ENCODE measurements around the gene SLX9. TPM values are rescaled to one million over a fixed set of nuclear protein-coding genes. Genes with fewer than 3 reads are reported as not detected.
A peak's percentile ranks its signal among the peaks of the same experiment; 100 is the strongest.
"Not testable (repeated sequence)": the region's sequence is repeated elsewhere in the genome, so short reads cannot be mapped to it uniquely, and the experiment has no call there.

SLX9 gene
- polyA plus RNA-seq, 6 donors from 2014 or later: 7.8 to 14.2 (median 12.3) TPM

DNA sequence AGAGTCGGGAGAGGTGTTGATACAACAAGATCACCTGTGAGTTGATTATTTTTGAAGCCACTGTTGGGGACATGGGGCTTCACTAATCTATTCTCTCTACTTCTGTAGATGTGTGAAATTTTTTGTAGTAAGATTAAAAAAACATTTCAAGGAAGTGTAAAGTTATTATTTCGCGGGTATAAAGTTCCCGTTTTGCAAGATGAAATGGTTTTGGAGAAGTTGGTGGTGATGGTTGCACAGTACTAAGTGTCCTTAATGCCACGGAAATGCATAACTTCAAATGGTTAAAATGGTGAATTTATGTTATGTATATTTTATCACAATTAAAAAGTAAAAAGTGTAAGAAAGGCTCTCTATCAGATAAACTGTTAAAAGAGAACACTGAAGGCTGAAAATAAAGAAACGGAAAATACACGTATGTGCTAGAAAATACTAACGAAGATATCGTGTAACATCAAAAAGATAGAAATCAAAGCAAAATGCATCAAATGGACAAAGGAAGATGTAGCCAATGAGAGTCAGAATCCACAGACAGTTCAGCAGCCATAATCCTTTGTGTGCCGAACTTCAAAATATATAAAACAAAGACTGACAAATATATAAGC is 16.2 kb upstream of the SLX9 start:
- peak overlapping the region; percentile 39 to 97 (median 80) for H3K4me3 Mint-ChIP-seq
- H3K4me1 Mint-ChIP-seq: peaks cover 72 to 93% (median 83%) of the 10 kb centered on the region in 3 donors
- H3K36me3 Mint-ChIP-seq: peaks cover 0 to 16% of the 10 kb centered on the region in 2 donors
- H3K27me3 Mint-ChIP-seq: no peaks in the 10 kb centered on the region
- DNase-seq (peak; percentile 34), ATAC-seq (ENCODE audit: low read depth in 2 of 2) (no peak)
- peaks cover 0 to 2% (median 0%) of the 10 kb centered on the region in 7 donors for H3K9me3 Mint-ChIP-seq
- H3K27ac Mint-ChIP-seq: peak overlapping the region in 4 of 6 donors; percentile 44 to 98 (median 59)

DNA sequence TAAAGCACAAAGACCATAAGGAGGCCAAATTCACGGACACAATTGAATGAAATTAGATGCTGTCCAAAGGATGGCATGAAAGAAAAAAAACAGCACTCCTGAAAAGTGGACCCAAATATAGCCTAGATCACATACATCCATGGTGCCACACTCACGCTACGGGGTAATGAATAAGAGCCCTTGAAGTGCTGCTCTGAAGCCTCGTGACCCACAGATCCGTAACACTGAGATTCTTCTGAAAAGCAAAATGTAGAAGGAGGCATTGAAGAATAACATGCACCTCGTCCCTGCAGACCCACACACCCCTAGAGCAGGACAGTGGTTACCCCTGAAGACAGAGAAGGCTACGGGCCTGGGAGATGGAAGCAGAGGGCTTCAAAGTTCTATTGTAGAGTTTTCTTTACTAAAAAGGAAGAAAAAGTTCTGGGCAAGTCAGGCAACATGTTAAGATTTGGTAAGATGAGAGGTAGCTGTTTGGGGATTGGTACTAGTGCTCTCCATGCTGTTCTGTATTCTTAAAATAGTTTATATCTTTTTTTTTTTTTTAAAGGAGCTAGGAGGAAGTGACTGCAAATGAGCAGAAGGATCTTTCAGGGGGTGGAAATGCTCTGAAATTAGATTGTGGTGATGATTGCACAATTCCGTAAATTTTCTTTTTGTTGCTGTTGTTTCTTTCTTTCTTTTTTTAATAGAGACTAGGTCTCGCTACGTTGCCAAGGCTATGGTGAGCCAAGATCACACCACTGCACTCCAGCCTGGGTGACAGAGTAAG is 15.0 kb upstream of the SLX9 start:
- Mint-ChIP-seq H3K4me3 (peak overlapping the region; percentile 78 to 97 (median 81)), H3K4me1 (peaks cover 80 to 94% (median 87%) of the 10 kb centered on the region in 3 donors), H3K9me3 (peaks cover 0 to 3% (median 2%) of the 10 kb centered on the region in 7 donors), H3K27ac (peak overlapping the region; percentile 83 to 98 (median 96)), H3K36me3 (peaks cover 0 to 15% of the 10 kb centered on the region in 2 donors), H3K27me3 (no peaks in the 10 kb centered on the region)
- ATAC-seq (ENCODE audit: low read depth in 2 of 2): peak; percentile 23 to 42
- DNase-seq: peak; percentile 48

- Mint-ChIP-seq H3K27me3 (no peaks in the 10 kb centered on the region), H3K9me3 (peaks cover 0 to 3% (median 0%) of the 10 kb centered on the region in 7 donors), H3K36me3 (peaks cover 0 to 10% of the 10 kb centered on the region in 2 donors), H3K27ac (peak overlapping the region; percentile 83 to 98 (median 96)), H3K4me3 (peak overlapping the region; percentile 78 to 97 (median 81)), H3K4me1 (peaks cover 79 to 94% (median 93%) of the 10 kb centered on the region in 3 donors)
- DNase-seq (no peak), ATAC-seq (ENCODE audit: low read depth in 2 of 2) (no peak)
These were observed 14.5 kb upstream of the SLX9 start for GRCh38 chr21:44925378-44925755.

DNA sequence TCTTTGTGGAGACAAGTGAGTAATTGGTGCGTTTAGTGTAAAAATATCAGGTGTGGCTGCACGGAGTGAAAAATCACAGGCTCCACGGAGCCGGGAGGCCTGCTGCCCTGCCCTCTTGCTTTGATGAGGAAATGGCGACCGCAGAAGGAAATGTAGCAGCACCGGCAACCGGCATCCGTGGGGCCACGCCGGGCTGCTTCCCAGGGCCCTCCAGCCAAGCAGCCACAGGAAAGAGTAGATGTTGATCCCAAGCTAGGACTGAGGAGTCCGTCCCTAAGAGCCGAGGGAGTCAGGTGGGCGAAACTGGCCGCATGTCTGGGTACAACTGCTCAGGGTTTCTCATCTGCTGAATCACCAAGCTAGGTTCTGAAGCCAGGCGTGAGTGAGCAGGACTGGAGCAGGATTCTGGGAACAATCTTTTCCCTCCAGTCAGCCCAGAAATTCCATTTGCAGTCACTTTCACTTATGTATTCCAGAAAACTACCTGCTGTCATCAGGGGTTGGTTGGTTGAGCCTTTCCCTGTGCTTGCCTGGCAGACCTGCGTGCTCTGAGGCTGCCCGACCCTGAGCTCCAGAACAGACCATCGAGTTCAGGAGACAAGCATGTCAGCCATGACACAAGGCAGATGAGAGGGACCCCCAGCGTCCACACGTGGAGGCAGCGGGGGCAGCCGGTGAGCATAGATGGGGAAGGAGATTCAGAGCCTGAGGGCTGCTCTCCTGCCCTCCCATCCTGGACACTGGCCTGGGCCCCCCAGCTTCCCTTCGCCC is 13.3 kb upstream of the SLX9 start:
- Mint-ChIP-seq H3K4me3 (peak overlapping the region; percentile 81 to 97 (median 90)), H3K27ac (peak overlapping the region; percentile 74 to 96 (median 88)), H3K9me3 (peaks cover 0 to 3% (median 0%) of the 10 kb centered on the region in 7 donors), H3K36me3 (no peaks in the 10 kb centered on the region), H3K4me1 (peaks cover 76 to 95% (median 95%) of the 10 kb centered on the region in 3 donors), H3K27me3 (no peaks in the 10 kb centered on the region)
- DNase-seq (peak; percentile 46), ATAC-seq (ENCODE audit: low read depth in 2 of 2) (no peak)

- H3K27ac Mint-ChIP-seq: peak overlapping the region in 5 of 6 donors; percentile 68 to 96 (median 85)
- H3K9me3 Mint-ChIP-seq: peaks cover 0 to 3% (median 0%) of the 10 kb centered on the region in 7 donors
- no peak for ATAC-seq (ENCODE audit: low read depth in 2 of 2)
- H3K36me3 Mint-ChIP-seq: no peaks in the 10 kb centered on the region
- H3K4me3 Mint-ChIP-seq: peak overlapping the region; percentile 81 to 97 (median 90)
- H3K4me1 Mint-ChIP-seq: peaks cover 75 to 88% (median 87%) of the 10 kb centered on the region in 3 donors
- DNase-seq: no peak
- H3K27me3 Mint-ChIP-seq: no peaks in the 10 kb centered on the region
These were observed 12.6 kb upstream of the SLX9 start for GRCh38 chr21:44927259-44927586.

GRCh38 chr21:44927587-44928461 is 12.0 kb upstream of the SLX9 start:
- Mint-ChIP-seq H3K4me3 (peak overlapping the region; percentile 81 to 97 (median 90)), H3K9me3 (peaks cover 0 to 3% (median 0%) of the 10 kb centered on the region in 7 donors), H3K27ac (peak overlapping the region; percentile 63 to 96 (median 78)), H3K27me3 (no peaks in the 10 kb centered on the region), H3K36me3 (no peaks in the 10 kb centered on the region), H3K4me1 (peaks cover 74 to 83% (median 82%) of the 10 kb centered on the region in 3 donors)
- ATAC-seq (ENCODE audit: low read depth in 2 of 2): peak; percentile 32 to 46
- DNase-seq: peak; percentile 69

DNA sequence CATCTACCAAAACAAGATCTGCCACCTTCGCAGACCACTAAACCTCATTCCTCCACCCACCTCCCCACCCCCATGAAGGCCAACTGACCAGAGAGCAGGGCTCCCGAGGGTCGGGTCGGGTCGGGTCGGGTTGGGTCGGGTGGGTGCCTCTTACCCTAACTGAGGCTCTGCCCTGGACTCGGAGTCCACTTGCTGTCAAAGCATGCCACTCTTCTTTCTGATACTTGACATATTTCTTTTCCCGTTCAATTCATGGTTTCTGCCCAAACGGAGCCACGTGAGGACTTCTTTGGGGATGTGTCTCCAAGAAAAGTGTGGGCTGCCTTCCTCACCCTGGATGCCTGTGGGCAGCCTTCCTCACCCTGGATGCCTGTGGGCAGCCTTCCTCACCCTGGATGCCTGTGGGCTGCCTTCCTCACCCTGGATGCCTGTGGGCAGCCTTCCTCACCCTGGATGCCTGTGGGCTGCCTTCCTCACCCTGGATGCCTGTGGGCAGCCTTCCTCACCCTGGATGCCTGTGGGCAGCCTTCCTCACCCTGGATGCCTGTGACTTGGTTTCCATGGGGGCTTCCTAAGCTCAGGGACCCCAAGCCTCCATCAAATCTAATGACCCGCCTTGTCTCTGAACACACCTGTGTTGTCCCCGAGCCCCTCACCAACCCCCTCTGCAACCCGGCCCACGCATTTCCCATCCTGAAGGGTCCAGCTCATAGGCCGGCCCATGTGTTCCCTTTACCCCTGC is 11.2 kb upstream of the SLX9 start:
- not testable (repeated sequence) for H3K27me3 Mint-ChIP-seq; ATAC-seq (ENCODE audit: low read depth in 2 of 2); H3K36me3 Mint-ChIP-seq; DNase-seq; H3K9me3 Mint-ChIP-seq
- peak overlapping the region; percentile 81 to 97 (median 94) for H3K4me3 Mint-ChIP-seq
- H3K27ac Mint-ChIP-seq: peak overlapping the region; percentile 49 to 97 (median 81)
- H3K4me1 Mint-ChIP-seq: peaks cover 75 to 85% (median 78%) of the 10 kb centered on the region in 3 donors

- peak overlapping the region; percentile 70 to 97 (median 94) for H3K4me3 Mint-ChIP-seq
- H3K27ac Mint-ChIP-seq: peak overlapping the region in 5 of 6 donors; percentile 79 to 97 (median 83)
- no peak for DNase-seq
- H3K27me3 Mint-ChIP-seq: no peaks in the 10 kb centered on the region
- H3K36me3 Mint-ChIP-seq: no peaks in the 10 kb centered on the region
- peaks cover 0 to 3% (median 0%) of the 10 kb centered on the region in 7 donors for H3K9me3 Mint-ChIP-seq
- peaks cover 68 to 81% (median 72%) of the 10 kb centered on the region in 3 donors for H3K4me1 Mint-ChIP-seq
- no peak for ATAC-seq (ENCODE audit: low read depth in 2 of 2)
These were observed 10.5 kb upstream of the SLX9 start for GRCh38 chr21:44929242-44929798.

GRCh38 chr21:44929799-44930542 is 9.9 kb upstream of the SLX9 start:
- Mint-ChIP-seq H3K4me3 (peak overlapping the region; percentile 78 to 98 (median 97)), H3K36me3 (no peaks in the 10 kb centered on the region), H3K4me1 (peaks cover 62 to 80% (median 65%) of the 10 kb centered on the region in 3 donors), H3K9me3 (peaks cover 0 to 3% (median 0%) of the 10 kb centered on the region in 7 donors), H3K27me3 (no peaks in the 10 kb centered on the region), H3K27ac (peak overlapping the region; percentile 79 to 97 (median 95))
- no peak for ATAC-seq (ENCODE audit: low read depth in 2 of 2)
- no peak for DNase-seq

DNA sequence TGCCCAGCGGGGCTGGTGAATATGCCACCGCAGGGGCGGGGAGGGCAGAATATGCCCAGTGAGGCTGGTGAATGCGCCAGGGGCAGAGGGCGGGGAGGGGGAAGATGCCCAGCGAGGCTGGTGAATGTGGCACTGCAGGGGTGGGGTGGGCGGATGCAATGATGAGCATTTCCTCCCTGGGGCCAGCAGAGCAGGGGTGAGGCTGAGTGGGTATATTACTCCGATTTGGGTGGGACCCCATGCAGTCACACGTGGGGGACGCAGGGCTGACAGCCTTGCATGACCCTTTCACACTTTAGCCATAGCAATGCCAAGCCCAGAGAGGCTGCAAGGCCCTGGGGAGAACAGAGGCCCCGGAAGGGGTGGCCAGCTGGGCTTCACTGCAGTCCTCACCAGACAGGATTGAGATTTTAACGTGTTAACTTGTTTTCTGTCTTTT is 9.3 kb upstream of the SLX9 start:
- ATAC-seq (ENCODE audit: low read depth in 2 of 2): peak; percentile 29 to 36
- Mint-ChIP-seq H3K36me3 (no peaks in the 10 kb centered on the region), H3K4me1 (peaks cover 58 to 74% (median 59%) of the 10 kb centered on the region in 3 donors)

DNA sequence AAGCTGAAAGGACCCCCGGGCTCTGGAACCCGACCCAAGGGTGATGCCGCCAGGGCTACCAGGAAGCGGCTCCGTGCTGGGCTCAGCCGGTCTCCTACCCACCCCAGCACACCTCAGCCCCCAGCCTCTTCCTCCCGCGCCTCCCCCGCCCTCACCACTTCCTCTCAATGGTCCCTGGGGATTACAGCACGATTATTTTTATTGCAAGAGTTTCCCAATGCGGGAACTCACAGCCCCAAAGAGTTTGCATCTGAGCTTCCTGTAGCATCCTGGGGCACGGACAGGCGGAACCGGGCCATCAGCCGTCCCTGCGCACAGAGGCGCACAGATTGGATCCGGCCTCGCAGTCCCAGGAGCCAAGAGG is 8.7 kb upstream of the SLX9 start:
- H3K27me3 Mint-ChIP-seq: no peaks in the 10 kb centered on the region
- DNase-seq: peak; percentile 88
- H3K4me3 Mint-ChIP-seq: peak overlapping the region; percentile 94 to 98 (median 97)
- peak; percentile 61 to 63 for ATAC-seq (ENCODE audit: low read depth in 2 of 2)
- peaks cover 0 to 3% (median 0%) of the 10 kb centered on the region in 7 donors for H3K9me3 Mint-ChIP-seq
- no peaks in the 10 kb centered on the region for H3K36me3 Mint-ChIP-seq
- peaks cover 57 to 74% (median 58%) of the 10 kb centered on the region in 3 donors for H3K4me1 Mint-ChIP-seq
- peak overlapping the region; percentile 61 to 97 (median 95) for H3K27ac Mint-ChIP-seq

More for the DNA sequence above, 9.3 kb upstream of the SLX9 start:
- peaks cover 0 to 3% (median 0%) of the 10 kb centered on the region in 7 donors for H3K9me3 Mint-ChIP-seq
- peak; percentile 74 for DNase-seq
- H3K27me3 Mint-ChIP-seq: no peaks in the 10 kb centered on the region
- peak overlapping the region; percentile 49 to 97 (median 95) for H3K27ac Mint-ChIP-seq
- peak overlapping the region; percentile 94 to 98 (median 97) for H3K4me3 Mint-ChIP-seq
